ENCODE data around the gene ZNF532. TPM values are rescaled to one million over a fixed set of nuclear protein-coding genes. Genes with fewer than 3 reads are reported as not detected.

The ZNF532 gene
- total RNA-seq, 1 donor, result 49.6 TPM

DNA sequence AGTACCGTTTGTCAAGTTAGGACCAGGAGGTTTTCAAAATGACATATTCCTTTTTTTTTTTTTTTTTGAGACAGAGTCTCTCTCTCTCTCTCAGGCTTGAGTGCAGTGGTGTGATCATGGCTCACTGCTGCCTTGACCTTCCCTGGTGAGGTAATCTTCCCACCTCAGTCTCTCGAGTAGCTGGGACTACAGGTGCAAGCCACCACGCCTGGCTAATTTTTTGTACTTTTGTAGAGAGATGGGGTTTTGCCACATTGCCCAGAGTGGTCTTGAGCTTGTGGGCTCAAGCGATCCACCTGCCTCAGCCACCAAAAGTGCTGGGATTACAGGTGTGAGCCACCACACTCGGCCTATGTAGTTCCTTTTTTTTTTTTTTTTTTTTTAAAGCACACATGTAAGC lies 147.1 kb downstream of the ZNF532 start:
- Histone ChIP-seq H3K4me2 (ENCODE audit: insufficient read depth, low read length) (no peak overlapping the region), H3K27me3 (ENCODE audit: insufficient read depth, low read length) (no peaks in the 10 kb centered on the region), H3K79me2 (ENCODE audit: insufficient read depth, low read length) (no peaks in the 10 kb centered on the region), H2AFZ (ENCODE audit: low read length) (no peak overlapping the region), H3K9me3 (ENCODE audit: low read depth, low read length) (no peaks in the 10 kb centered on the region), H3K27ac (ENCODE audit: low read depth, low read length) (no peak overlapping the region), H3K4me3 (ENCODE audit: insufficient read depth, low read length) (no peak overlapping the region), H3K36me3 (ENCODE audit: insufficient read depth, low read length) (no peaks in the 10 kb centered on the region), H4K20me1 (ENCODE audit: insufficient read depth, low read length) (no peaks in the 10 kb centered on the region), H3K4me1 (ENCODE audit: insufficient read depth, low read length) (peaks cover 7% of the 10 kb centered on the region)
- TF ChIP-seq, protein P1, sequence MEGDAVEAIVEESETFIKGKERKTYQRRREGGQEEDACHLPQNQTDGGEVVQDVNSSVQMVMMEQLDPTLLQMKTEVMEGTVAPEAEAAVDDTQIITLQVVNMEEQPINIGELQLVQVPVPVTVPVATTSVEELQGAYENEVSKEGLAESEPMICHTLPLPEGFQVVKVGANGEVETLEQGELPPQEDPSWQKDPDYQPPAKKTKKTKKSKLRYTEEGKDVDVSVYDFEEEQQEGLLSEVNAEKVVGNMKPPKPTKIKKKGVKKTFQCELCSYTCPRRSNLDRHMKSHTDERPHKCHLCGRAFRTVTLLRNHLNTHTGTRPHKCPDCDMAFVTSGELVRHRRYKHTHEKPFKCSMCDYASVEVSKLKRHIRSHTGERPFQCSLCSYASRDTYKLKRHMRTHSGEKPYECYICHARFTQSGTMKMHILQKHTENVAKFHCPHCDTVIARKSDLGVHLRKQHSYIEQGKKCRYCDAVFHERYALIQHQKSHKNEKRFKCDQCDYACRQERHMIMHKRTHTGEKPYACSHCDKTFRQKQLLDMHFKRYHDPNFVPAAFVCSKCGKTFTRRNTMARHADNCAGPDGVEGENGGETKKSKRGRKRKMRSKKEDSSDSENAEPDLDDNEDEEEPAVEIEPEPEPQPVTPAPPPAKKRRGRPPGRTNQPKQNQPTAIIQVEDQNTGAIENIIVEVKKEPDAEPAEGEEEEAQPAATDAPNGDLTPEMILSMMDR (IDR thresholded peaks at IDR 0.05; ENCODE audit: extremely low read depth, low read depth, low read length), result no peak
- no peak for DNase-seq (ENCODE audit: insufficient read length, low spot score, missing footprints)

DNA sequence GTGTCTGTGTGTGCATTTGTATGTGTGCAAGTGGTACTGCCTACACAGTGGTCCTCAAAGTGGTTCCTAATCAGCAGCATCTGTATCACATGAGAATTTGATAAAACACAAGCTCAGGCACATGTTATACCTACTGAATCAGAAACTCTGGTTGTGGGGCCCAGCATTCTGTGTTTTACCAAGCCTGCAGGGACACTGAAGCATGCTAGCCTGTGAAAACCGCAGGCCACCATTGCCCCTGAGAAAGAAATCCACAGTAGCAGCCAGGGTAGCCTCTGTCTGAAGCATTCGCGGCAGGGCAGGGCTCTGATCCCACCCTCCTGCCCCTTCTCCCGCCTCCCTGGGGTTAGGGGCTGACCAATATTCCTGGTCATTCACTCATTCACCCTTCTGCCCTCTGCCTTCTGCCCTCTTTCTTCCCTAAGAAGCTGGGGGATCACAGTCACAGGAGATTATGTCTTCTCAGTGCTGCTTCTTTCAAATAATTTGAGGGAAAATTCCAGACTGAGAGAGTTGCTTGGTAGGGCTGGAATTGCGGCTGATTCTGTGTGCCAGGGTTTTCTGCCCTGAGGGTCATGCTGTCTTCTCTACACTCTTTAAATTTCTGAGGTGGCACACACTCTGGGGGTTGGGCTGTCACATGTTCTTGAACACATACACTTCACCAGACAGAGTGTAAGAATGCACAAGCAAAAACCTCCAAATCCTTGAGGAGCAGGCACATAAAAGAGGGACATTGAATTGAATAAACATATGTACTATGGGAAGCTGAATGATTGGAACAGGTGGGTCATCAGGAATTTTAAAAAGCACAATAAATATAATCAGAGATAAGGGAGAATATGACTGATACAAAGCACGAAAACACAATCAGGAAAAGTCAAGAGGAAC lies 148.4 kb downstream of the ZNF532 start:
- no peak overlapping the region for H3K4me2 ChIP-seq (ENCODE audit: insufficient read depth, low read length)
- no peak for DNase-seq (ENCODE audit: insufficient read length, low spot score, missing footprints)

DNA sequence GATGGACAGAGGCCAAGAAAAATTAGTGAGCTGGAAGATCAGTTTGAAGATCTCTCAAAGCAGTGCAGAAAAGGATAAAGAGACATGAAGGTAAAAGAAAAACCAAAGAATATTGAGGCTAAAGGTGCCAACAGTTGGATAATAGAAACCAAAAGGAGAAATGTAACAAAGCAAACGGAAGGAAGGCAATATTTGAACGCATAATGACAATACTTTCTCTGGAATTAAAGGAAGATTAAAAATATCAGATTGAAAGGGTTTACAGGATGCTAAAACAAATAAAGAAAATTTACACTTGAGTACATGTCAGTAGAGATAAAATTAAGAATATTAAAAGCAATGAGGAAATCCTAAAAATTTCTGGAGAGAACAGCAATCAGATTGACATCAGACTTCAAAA lies 149.1 kb downstream of the ZNF532 start:
- no peak overlapping the region for H2AFZ ChIP-seq (ENCODE audit: low read length)

More for the DNA sequence above, 148.4 kb downstream of the ZNF532 start:
- Histone ChIP-seq H3K79me2 (ENCODE audit: insufficient read depth, low read length) (no peaks in the 10 kb centered on the region), H3K36me3 (ENCODE audit: insufficient read depth, low read length) (no peaks in the 10 kb centered on the region), H3K27me3 (ENCODE audit: insufficient read depth, low read length) (no peaks in the 10 kb centered on the region), H4K20me1 (ENCODE audit: insufficient read depth, low read length) (no peaks in the 10 kb centered on the region), H3K4me3 (ENCODE audit: insufficient read depth, low read length) (no peak overlapping the region), H2AFZ (ENCODE audit: low read length) (peak overlapping the region; percentile 52), H3K4me1 (ENCODE audit: insufficient read depth, low read length) (peaks cover 7% of the 10 kb centered on the region), H3K27ac (ENCODE audit: low read depth, low read length) (no peak overlapping the region), H3K9me3 (ENCODE audit: low read depth, low read length) (no peaks in the 10 kb centered on the region)
- TF ChIP-seq, protein P1 (IDR thresholded peaks at IDR 0.05; ENCODE audit: extremely low read depth, low read depth, low read length), result no peak

More for the DNA sequence above, 149.1 kb downstream of the ZNF532 start:
- H3K9me3 ChIP-seq (ENCODE audit: low read depth, low read length), result no peaks in the 10 kb centered on the region
- TF ChIP-seq, protein P1 (IDR thresholded peaks at IDR 0.05; ENCODE audit: extremely low read depth, low read depth, low read length), result no peak
- DNase-seq (ENCODE audit: insufficient read length, low spot score, missing footprints), result no peak
- H3K4me2 ChIP-seq (ENCODE audit: insufficient read depth, low read length), result no peak overlapping the region
- H3K27ac ChIP-seq (ENCODE audit: low read depth, low read length), result no peak overlapping the region
- H3K4me3 ChIP-seq (ENCODE audit: insufficient read depth, low read length), result no peak overlapping the region
- H4K20me1 ChIP-seq (ENCODE audit: insufficient read depth, low read length), result no peaks in the 10 kb centered on the region
- H3K4me1 ChIP-seq (ENCODE audit: insufficient read depth, low read length), result peaks cover under 1% of the 10 kb centered on the region
- H3K27me3 ChIP-seq (ENCODE audit: insufficient read depth, low read length), result no peaks in the 10 kb centered on the region
- no peaks in the 10 kb centered on the region for H3K36me3 ChIP-seq (ENCODE audit: insufficient read depth, low read length)
- H3K79me2 ChIP-seq (ENCODE audit: insufficient read depth, low read length), result no peaks in the 10 kb centered on the region

All from osteoblast (primary cell).